B cell (primary cell): ENCODE results near the gene COX6B1. TPM values are rescaled to one million over a fixed set of nuclear protein-coding genes. Genes with fewer than 3 reads are reported as not detected.

ENCODE experiments used
- ATAC-seq: fragments of 200-7000 bp; cut with Tn5 transposase; one replicate; pipeline ENCODE4 v1.10.0; 2021; ENCODE audit warnings: low read depth, mild to moderate bottlenecking, moderate number of reproducible peaks, moderate library complexity
- CTCF ChIA-PET: fragments of 350-600 bp; sonication (Branson Sonifier 250); formaldehyde crosslinking; loops from one replicate; lab custom pipeline; 2021; ENCODE audit warnings: antibody characterized with exemption, inconsistent platforms; lab: Charles Lee
- POLR2A ChIA-PET: fragments of 350-600 bp; sonication (Branson Sonifier 250); formaldehyde crosslinking; loops from one replicate; lab custom pipeline; 2021; ENCODE audit warnings: antibody characterized with exemption; lab: Charles Lee
- DNase-seq: peaks from one replicate; pipeline ENCODE4 v3.0.0; 2013
- H2AFZ ChIP-seq: 2 replicates; pipeline ENCODE4 v1.6.1; 2012; ENCODE audit warnings: mild to moderate bottlenecking, low read depth, low read length; ENCODE audit not compliant: insufficient read depth, poor library complexity, severe bottlenecking
- H3K27ac ChIP-seq, 2 donors: 1 replicate in 1 of 2; 2 replicates in 1 of 2; pipeline ENCODE4 v1.5.1; 2012 to 2013; ENCODE audit warnings: low read length in 2 of 2, mild to moderate bottlenecking in 2 of 2, moderate library complexity in 1 of 2
- H3K27me3 ChIP-seq, 4 experiments: fragments of 200-600 bp in 1 of 4; sonication (generic) in 1 of 4; replicated peaks in 1 of 4; 1 replicate in 2 of 4; 2 replicates in 2 of 4; pipeline versions ENCODE4 v1.6.1 to v1.7.0; 2013 to 2016; ENCODE audit warnings: low read length in 3 of 4, mild to moderate bottlenecking in 2 of 4, mixed read lengths in 1 of 4, moderate library complexity in 1 of 4; ENCODE audit not compliant: insufficient read depth in 4 of 4, control insufficient read depth in 3 of 4; ENCODE audit errors: control extremely low read depth in 1 of 4
- H3K36me3 ChIP-seq, 2 experiments: replicated peaks in 1 of 2; 1 replicate in 1 of 2; 2 replicates in 1 of 2; pipeline versions ENCODE4 v1.6.1 to v1.7.1; 2013; ENCODE audit warnings: low read length in 1 of 2; ENCODE audit not compliant: insufficient read depth in 2 of 2, control insufficient read depth in 1 of 2; ENCODE audit errors: control extremely low read depth in 1 of 2, extremely low read depth in 1 of 2
- H3K4me1 ChIP-seq, 2 donors: fragments of 200-600 bp in 1 of 2; sonication (generic) in 1 of 2; 1 replicate in 1 of 2; 2 replicates in 1 of 2; pipeline versions ENCODE4 v1.5.1 to v1.6.1; 2013 to 2017; ENCODE audit warnings: low read length in 2 of 2; ENCODE audit not compliant: control insufficient read depth in 2 of 2, insufficient read depth in 2 of 2
- H3K4me2 ChIP-seq: replicated peaks from 2 replicates; pipeline ENCODE3; 2012; ENCODE audit warnings: mild to moderate bottlenecking, low read depth, low read length; ENCODE audit not compliant: poor library complexity, severe bottlenecking
- H3K4me3 ChIP-seq, 5 experiments: fragments of 200-600 bp in 1 of 5; sonication (generic) in 1 of 5; 1 replicate in 3 of 5; 2 replicates in 2 of 5; pipeline versions ENCODE4 v1.5.1 to v1.7.0; 2011 to 2016; ENCODE audit warnings: low read length in 4 of 5, mild to moderate bottlenecking in 4 of 5, low read depth in 2 of 5, control low read depth in 1 of 5, moderate library complexity in 1 of 5; ENCODE audit not compliant: insufficient read depth in 1 of 5; ENCODE audit errors: control extremely low read depth in 1 of 5, extremely low read depth in 1 of 5
- H3K79me2 ChIP-seq: fragments of 200-600 bp; sonication (generic); one replicate; pipeline ENCODE4 v1.6.0; 2016; ENCODE audit warnings: low read length; ENCODE audit not compliant: control insufficient read depth, insufficient read depth
- H3K9ac ChIP-seq: fragments of 200-600 bp; sonication (generic); 2 replicates; pipeline ENCODE4 v1.6.1; 2017; ENCODE audit warnings: mild to moderate bottlenecking, low read length, moderate library complexity
- H3K9me3 ChIP-seq, 3 donors: one replicate each; pipeline versions ENCODE4 v1.6.1 to v1.7.1; 2013; ENCODE audit warnings: low read length in 2 of 3; ENCODE audit not compliant: control insufficient read depth in 2 of 3, insufficient read depth in 1 of 3; ENCODE audit errors: control extremely low read depth in 1 of 3
- H4K20me1 ChIP-seq: 2 replicates; pipeline ENCODE4 v1.6.0; 2012; ENCODE audit warnings: mild to moderate bottlenecking, low read length; ENCODE audit not compliant: insufficient read depth, control insufficient read depth, poor library complexity, severe bottlenecking
- H3K27ac Mint-ChIP-seq: one replicate; pipeline ENCODE4 v1.8.0; 2021; ENCODE audit warnings: mixed read lengths
- H3K27me3 Mint-ChIP-seq: one replicate; pipeline ENCODE4 v1.8.0; 2021; ENCODE audit warnings: mixed read lengths
- H3K4me1 Mint-ChIP-seq: one replicate; pipeline ENCODE4 v1.8.0; 2021; ENCODE audit warnings: mixed read lengths
- H3K4me3 Mint-ChIP-seq: one replicate; pipeline ENCODE4 v1.8.0; 2021; ENCODE audit warnings: mixed read lengths
- H3K9me3 Mint-ChIP-seq: one replicate; pipeline ENCODE4 v1.8.0; 2022; ENCODE audit warnings: mixed read lengths; ENCODE audit not compliant: insufficient read depth
- CTCF ChIP-seq: fragments of 200-600 bp; IDR thresholded peaks from one replicate; pipeline ENCODE4 v1.8.0; 2022; ENCODE audit warnings: antibody characterized with exemption, mild to moderate bottlenecking
- EZH2 ChIP-seq: IDR thresholded peaks from 2 replicates; pipeline ENCODE4 v1.6.1; 2012; ENCODE audit warnings: borderline replicate concordance, low read depth, mild to moderate bottlenecking, moderate library complexity, low read length; ENCODE audit not compliant: insufficient read depth, poor library complexity, severe bottlenecking
- WGBS: methylation state at CpG from one replicate; pipeline ENCODE4 v1.1.5; 2013; ENCODE audit warnings: missing lambda C conversion rate; ENCODE audit not compliant: insufficient coverage; 5-methylcytosine and 5-hydroxymethylcytosine counted together
- intact Hi-C: fragments of 100-400 bp; cut with micrococcal nuclease; formaldehyde crosslinking; loops from one replicate; pipeline ENCODE4 v1.10.0; 2022
- polyA plus RNA-seq: library from polyadenylated mRNA; depleted of rRNA; stranded (reverse); fragments of >200 nt; gene quantifications from 2 replicates; pipeline ENCODE4 v1.2.3, GENCODE V29; 2012
- total RNA-seq, 2 donors: library from RNA; stranded (reverse); fragments of 120-200 nt in 1 of 2; gene quantifications; 1 replicate in 1 of 2; 2 replicates in 1 of 2; pipeline versions ENCODE4 v1.2.3 to v1.2.4, GENCODE V29; 2013 to 2022

The COX6B1 gene
- total and polyA plus RNA-seq, 2 donors (not counting 1 experiment from before 2014, with no cell fraction given) = 215 to 387 TPM

- TF ChIP-seq CTCF (no peak), EZH2 (no peak)
- 95% methylated on average over 5 of the region's 7 CpGs for WGBS
- peaks cover 35% of the 10 kb centered on the region for H3K79me2 ChIP-seq
- Mint-ChIP-seq H3K27ac (no peak overlapping the region), H3K4me3 (peak overlapping the region; percentile 94), H3K27me3 (no peaks in the 10 kb centered on the region), H3K9me3 (no peaks in the 10 kb centered on the region), H3K4me1 (peaks cover 51% of the 10 kb centered on the region)
- no peak overlapping the region for H3K9ac ChIP-seq
- intact Hi-C loops = loop anchor here (2.0 to 10.0 kb wide), 3 partner anchors 95 to 1949 kb away; partner anchors contain the start of genes OVOL3, POLR2I, TBCB and ZNF540
- peaks cover 10% of the 10 kb centered on the region for H4K20me1 ChIP-seq
- H3K4me1 ChIP-seq = peaks cover 27 to 64% of the 10 kb centered on the region in 2 donors
- no peak overlapping the region for H3K27ac ChIP-seq
- no peak overlapping the region for H2AFZ ChIP-seq
- H3K4me3 ChIP-seq = no peak overlapping the region
- DNase-seq = no peak
- H3K4me2 ChIP-seq = no peak overlapping the region
- ChIA-PET CTCF (interaction anchor here (1.2 kb wide), 1 partner anchor 136 kb away, joined by 3 read pairs; no protein-coding TSS in a partner anchor), POLR2A (no interaction called here)
- peaks cover 0 to 4% of the 10 kb centered on the region in 2 experiments for H3K36me3 ChIP-seq
- no peak for ATAC-seq
- no peaks in the 10 kb centered on the region for H3K27me3 ChIP-seq
- H3K9me3 ChIP-seq = peaks cover 0 to 5% (median 0%) of the 10 kb centered on the region in 3 donors
These were observed 2.2 kb upstream of the COX6B1 start for GRCh38 chr19:35645680-35646511.

GRCh38 chr19:35650581-35650980 is 2.5 kb downstream of the COX6B1 start:
- H3K9ac ChIP-seq = no peak overlapping the region
- peaks cover 57% of the 10 kb centered on the region for H3K79me2 ChIP-seq
- no peak overlapping the region for H3K4me2 ChIP-seq
- TF ChIP-seq EZH2 = no peak
- TF ChIP-seq CTCF = no peak
- H3K4me1 ChIP-seq = peaks cover 10 to 26% of the 10 kb centered on the region in 2 donors
- H3K27ac ChIP-seq = peak overlapping the region in 1 of 2 donors; percentile 14
- Mint-ChIP-seq H3K9me3 (no peaks in the 10 kb centered on the region), H3K4me1 (peaks cover 29% of the 10 kb centered on the region), H3K4me3 (no peak overlapping the region), H3K27me3 (no peaks in the 10 kb centered on the region), H3K27ac (no peak overlapping the region)
- H2AFZ ChIP-seq = no peak overlapping the region
- CTCF ChIA-PET = interaction anchor here (0.6 to 1.0 kb wide), 2 partner anchors 42 to 44 kb away, joined by 3 to 7 read pairs; no protein-coding TSS in a partner anchor
- DNase-seq (no peak), ATAC-seq (no peak)
- H4K20me1 ChIP-seq = peaks cover 13% of the 10 kb centered on the region
- POLR2A ChIA-PET = no interaction called here
- 74% methylated on average over 6 of the region's 9 CpGs for WGBS
- H3K4me3 ChIP-seq = no peak overlapping the region
- no peaks in the 10 kb centered on the region for H3K27me3 ChIP-seq
- peaks cover 6 to 35% of the 10 kb centered on the region in 2 experiments for H3K36me3 ChIP-seq
- intact Hi-C loops = no loop called here
- H3K9me3 ChIP-seq = peaks cover 0 to 5% (median 0%) of the 10 kb centered on the region in 3 donors
